Endothelial cell of umbilical vein (primary cell): ENCODE data around the gene RNPC3. TPM values are rescaled to one million over a fixed set of nuclear protein-coding genes. Genes with fewer than 3 reads are reported as not detected.
"Not testable (repeated sequence)": the region's sequence is repeated elsewhere in the genome, so short reads cannot be mapped to it uniquely, and the experiment has no call there.

Experiments used
- BruUV-seq: library from RNA; stranded (reverse); fragments of 400-500 nt; replicated peaks from 2 replicates; lab custom pipeline; 2021; lab: Mats Ljungman, UMichigan
- CTCF ChIA-PET: fragments of 300-600, 350-600 bp; sonication (Branson Sonifier 250); formaldehyde crosslinking; loops from one replicate; lab custom pipeline; 2021; ENCODE audit warnings: antibody characterized with exemption, inconsistent platforms; lab: Charles Lee
- POLR2A ChIA-PET: fragments of 300-600, 350-600 bp; sonication (Branson Sonifier 250); formaldehyde crosslinking; loops from one replicate; lab custom pipeline; 2021; ENCODE audit warnings: antibody characterized with exemption, inconsistent platforms; lab: Charles Lee
- DNase-seq: peaks from one replicate; pipeline ENCODE4 v3.0.0-alpha.2; 2011; ENCODE audit warnings: low read depth, low spot score
- FAIRE-seq: peaks from 2 replicates; lab custom pipeline; 2011; peaks lifted over from hg19 to GRCh38; lab: Jason Lieb, UNC
- H2AFZ ChIP-seq: 2 replicates; pipeline ENCODE4 v1.6.0; 2012; ENCODE audit warnings: low read depth, low read length, control low read depth, inconsistent platforms
- H3K27ac ChIP-seq: 2 replicates; pipeline ENCODE4 v1.5.1; 2011; ENCODE audit warnings: low read depth, mild to moderate bottlenecking, control low read depth, low read length, moderate library complexity; ENCODE audit not compliant: insufficient read depth
- H3K27me3 ChIP-seq, 2 experiments: 2 replicates each; pipeline versions ENCODE4 v1.6.0 to v1.6.1; 2011; ENCODE audit warnings: low read length in 2 of 2, mixed read lengths in 1 of 2; ENCODE audit not compliant: control insufficient read depth in 2 of 2, insufficient read depth in 2 of 2
- H3K36me3 ChIP-seq, 2 experiments: 2 replicates in 1 of 2; 3 replicates in 1 of 2; pipeline ENCODE4 v1.5.1; 2011; ENCODE audit warnings: low read length in 2 of 2, mild to moderate bottlenecking in 1 of 2, moderate library complexity in 1 of 2; ENCODE audit not compliant: control insufficient read depth in 2 of 2, insufficient read depth in 2 of 2; ENCODE audit errors: extremely low read depth in 1 of 2
- H3K4me1 ChIP-seq: 3 replicates; pipeline ENCODE4 v1.5.1; 2011; ENCODE audit warnings: mild to moderate bottlenecking, low read length; ENCODE audit not compliant: control insufficient read depth, insufficient read depth; ENCODE audit errors: extremely low read depth
- H3K4me2 ChIP-seq: 2 replicates; pipeline ENCODE4 v1.6.1; 2011; ENCODE audit warnings: low read length, control low read depth, mixed read lengths; ENCODE audit not compliant: insufficient read depth
- H3K4me3 ChIP-seq, 3 experiments: fragments of 200-600 bp in 1 of 3; sonication (generic), shearing (Covaris generic) in 1 of 3; replicated peaks in 1 of 3; 2 replicates each; pipeline ENCODE4 v1.5.1; 2011 to 2016; ENCODE audit warnings: control low read depth in 3 of 3, low read length in 3 of 3, mild to moderate bottlenecking in 2 of 3, inconsistent platforms in 1 of 3, low read depth in 1 of 3, moderate library complexity in 1 of 3; ENCODE audit not compliant: insufficient read depth in 1 of 3
- H3K79me2 ChIP-seq: 2 replicates; pipeline ENCODE4 v1.6.0; 2012; ENCODE audit warnings: low read length, inconsistent platforms; ENCODE audit not compliant: control insufficient read depth, insufficient read depth
- H3K9ac ChIP-seq: replicated peaks from 2 replicates; pipeline ENCODE3; 2011; ENCODE audit warnings: low read length, control low read depth; ENCODE audit not compliant: insufficient read depth; ENCODE audit errors: extremely low read depth
- H3K9me1 ChIP-seq: replicated peaks from 3 replicates; pipeline ENCODE4 v1.6.0; 2011; ENCODE audit warnings: mild to moderate bottlenecking, low read length; ENCODE audit not compliant: control insufficient read depth, insufficient read depth; ENCODE audit errors: extremely low read depth
- H3K9me3 ChIP-seq: replicated peaks from 2 replicates; pipeline ENCODE4 v1.5.1; 2012; ENCODE audit warnings: low read length, inconsistent platforms; ENCODE audit not compliant: control insufficient read depth, insufficient read depth
- H4K20me1 ChIP-seq: replicated peaks from 2 replicates; pipeline ENCODE3; 2011; ENCODE audit warnings: mild to moderate bottlenecking, low read length; ENCODE audit not compliant: control insufficient read depth, insufficient read depth; ENCODE audit errors: extremely low read depth
- CTCF ChIP-seq, 2 donors: IDR thresholded peaks; 1 replicate in 1 of 2; 2 replicates in 1 of 2; pipeline ENCODE4 v1.5.1; 2011; ENCODE audit warnings: low read length in 2 of 2, mild to moderate bottlenecking in 2 of 2, moderate library complexity in 2 of 2, control low read depth in 1 of 2, inconsistent platforms in 1 of 2, low read depth in 1 of 2; ENCODE audit not compliant: insufficient read depth in 1 of 2; ENCODE audit errors: extremely low read depth in 1 of 2
- EZH2 ChIP-seq: IDR thresholded peaks from 2 replicates; pipeline ENCODE4 v1.6.1; 2012; ENCODE audit warnings: borderline replicate concordance, low read depth, mild to moderate bottlenecking, moderate library complexity, low read length, inconsistent platforms; ENCODE audit not compliant: severe bottlenecking
- FOS ChIP-seq: IDR thresholded peaks from 2 replicates; pipeline ENCODE4 v1.6.1; 2011; ENCODE audit warnings: mild to moderate bottlenecking, low read length, moderate library complexity, borderline replicate concordance; ENCODE audit not compliant: insufficient read depth
- GATA2 ChIP-seq: IDR thresholded peaks from 2 replicates; pipeline ENCODE4 v1.7.0; 2011; ENCODE audit warnings: low read depth, mild to moderate bottlenecking, moderate library complexity, mixed read lengths, low read length; ENCODE audit not compliant: insufficient read length, insufficient read depth
- JUN ChIP-seq: IDR thresholded peaks from 2 replicates; pipeline ENCODE4 v1.6.1; 2011; ENCODE audit warnings: borderline replicate concordance, low read depth; ENCODE audit not compliant: insufficient read length, insufficient read depth
- MYC ChIP-seq: IDR thresholded peaks from one replicate; pipeline ENCODE4 v1.6.1; 2011; ENCODE audit warnings: mild to moderate bottlenecking, low read depth, low read length
- POLR2A ChIP-seq: IDR thresholded peaks from 2 replicates; pipeline ENCODE4 v1.6.1; 2012; ENCODE audit warnings: low read depth, mild to moderate bottlenecking, control low read depth, low read length
- POLR2AphosphoS5 ChIP-seq: IDR thresholded peaks from 2 replicates; pipeline ENCODE4 v1.6.1; 2012; ENCODE audit warnings: low read depth, mild to moderate bottlenecking, control low read depth, low read length, moderate library complexity; ENCODE audit not compliant: insufficient read depth
- dilution Hi-C: fragments of 300-500 bp; cut with MboI; formaldehyde crosslinking; loops from one replicate; pipeline ENCODE4 v1.15.0; 2019; ENCODE audit warnings: low sequenced_read_pairs; ENCODE audit not compliant: extremely low pct_ligation_motif_present
- intact Hi-C: fragments of 100-400 bp; cut with micrococcal nuclease; formaldehyde crosslinking; loops from one replicate; pipeline ENCODE4 v1.10.0; 2022
- polyA plus RNA-seq, 4 experiments: library from polyadenylated mRNA; depleted of rRNA in 3 of 4; stranded (reverse) in 3 of 4; unstranded in 1 of 4; fragments of >200 nt; gene quantifications; 2 replicates each; pipeline versions ENCODE4 v1.2.1 to v1.2.3, GENCODE V29; 2011 to 2012; ENCODE audit warnings: missing spikeins in 1 of 4
- total RNA-seq: library from RNA; stranded (reverse); gene quantifications from 2 replicates; pipeline ENCODE4 v1.2.3, GENCODE V29; 2021
- TF ChIP-seq, protein P1 (sequence below): IDR thresholded peaks from 2 replicates; pipeline ENCODE4 v1.6.1; 2011; ENCODE audit not compliant: insufficient read depth, insufficient read length

RNPC3 gene
- total and polyA plus RNA-seq, 2 donors (not counting 3 experiments of a cell fraction or from before 2014, with no cell fraction given): 9.2 to 16.7 TPM

DNA sequence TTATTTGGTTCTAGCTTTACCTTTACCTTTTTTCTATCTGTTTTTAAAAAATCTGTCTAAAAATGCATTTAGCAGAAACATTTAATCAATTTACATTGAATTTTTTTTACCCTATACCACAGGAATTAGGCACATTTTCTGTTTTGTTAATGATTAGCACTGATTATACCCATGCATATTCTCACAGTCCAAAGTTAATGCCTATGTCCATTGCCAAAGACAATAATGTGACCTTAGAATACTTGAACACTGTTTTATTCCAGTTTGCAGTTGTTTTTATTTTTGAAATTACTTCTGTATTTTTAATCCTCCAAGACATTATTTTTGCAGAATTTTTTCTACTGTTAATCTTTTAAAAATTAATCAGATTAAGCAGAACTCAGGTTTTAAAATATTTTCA, 34.9 kb downstream of the RNPC3 start:
- Histone ChIP-seq H3K27ac (no peak overlapping the region), H3K9me1 (no peaks in the 10 kb centered on the region), H3K9ac (no peak overlapping the region), H3K4me1 (no peaks in the 10 kb centered on the region), H3K4me3 (no peak overlapping the region), H3K4me2 (no peak overlapping the region), H3K27me3 (no peaks in the 10 kb centered on the region), H2AFZ (no peak overlapping the region), H3K79me2 (no peaks in the 10 kb centered on the region), H4K20me1 (no peaks in the 10 kb centered on the region), H3K9me3 (no peaks in the 10 kb centered on the region), H3K36me3 (no peaks in the 10 kb centered on the region)
- TF ChIP-seq JUN (no peak), EZH2 (no peak), POLR2AphosphoS5 (no peak), POLR2A (no peak), FOS (no peak), CTCF (IDR thresholded peaks at IDR 0.05; ENCODE audit: extremely low read depth in 1 of 2, insufficient read depth in 1 of 2, low read depth in 1 of 2, low read length in 2 of 2) (no peak), GATA2 (no peak), MYC (no peak)
- TF ChIP-seq, protein P1, sequence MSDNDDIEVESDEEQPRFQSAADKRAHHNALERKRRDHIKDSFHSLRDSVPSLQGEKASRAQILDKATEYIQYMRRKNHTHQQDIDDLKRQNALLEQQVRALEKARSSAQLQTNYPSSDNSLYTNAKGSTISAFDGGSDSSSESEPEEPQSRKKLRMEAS: no peak
- FAIRE-seq: no peak
- intact Hi-C loops: no loop called here
- no peak for DNase-seq
- dilution Hi-C loops: no loop called here
- POLR2A ChIA-PET: no interaction called here
- CTCF ChIA-PET: no interaction called here
- BruUV-seq: no TSS peak

- H3K27ac ChIP-seq, CTCF ChIA-PET: not testable (repeated sequence)
Observed at GRCh38 chr1:103561124-103561523, 35.6 kb downstream of the RNPC3 start.

More at GRCh38 chr1:103561124-103561523, 35.6 kb downstream of the RNPC3 start:
- DNase-seq, H3K9ac ChIP-seq, H3K4me2 ChIP-seq, intact Hi-C loops, H4K20me1 ChIP-seq, H3K36me3 ChIP-seq, H3K27me3 ChIP-seq, BruUV-seq, H3K4me3 ChIP-seq, H2AFZ ChIP-seq, POLR2A ChIA-PET, H3K9me3 ChIP-seq, dilution Hi-C loops, H3K9me1 ChIP-seq, H3K4me1 ChIP-seq, FAIRE-seq, H3K79me2 ChIP-seq: not testable (repeated sequence)
